ENCODE measurements around the gene SEMA3D. TPM values are rescaled to one million over a fixed set of nuclear protein-coding genes. Genes with fewer than 3 reads are reported as not detected.
"Not testable (repeated sequence)": the region's sequence is repeated elsewhere in the genome, so short reads cannot be mapped to it uniquely, and the experiment has no call there.

Gene SEMA3D
- total and polyA plus RNA-seq, 4 donors, result 0.18 to 1.2 (median 0.72) TPM

DNA sequence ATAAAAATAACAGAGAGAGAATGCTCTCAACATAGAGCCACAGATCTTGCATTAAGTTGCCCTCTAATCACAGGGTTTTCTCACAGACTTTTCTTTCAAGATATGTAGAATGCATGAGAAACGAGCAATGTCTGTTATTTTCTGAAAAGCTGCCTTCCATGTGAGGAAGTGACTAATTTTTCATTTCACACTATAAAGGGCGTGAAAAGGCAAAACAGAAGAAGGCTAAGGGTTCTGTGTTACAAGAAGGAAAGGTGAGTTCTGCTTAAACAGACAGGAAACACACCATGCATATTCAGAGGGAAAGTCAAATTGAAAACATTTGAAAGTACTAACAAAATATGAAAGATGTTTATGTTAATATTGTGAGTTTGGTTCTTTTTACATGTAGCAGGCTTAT is 189.2 kb downstream of the SEMA3D start:
- H3K27ac ChIP-seq (ENCODE audit: low read depth in 1 of 2, low read length in 2 of 2), result no peak overlapping the region
- H3K4me1 ChIP-seq (ENCODE audit: control insufficient read depth in 4 of 4, insufficient read depth in 4 of 4, low read length in 3 of 4), result no peaks in the 10 kb centered on the region
- 50% methylated on average over 2 of the region's 2 CpGs for WGBS
- no peak overlapping the region for H3K4me3 ChIP-seq (ENCODE audit: low read depth in 1 of 3, low read length in 3 of 3)
- DNase-seq (ENCODE audit: low spot score), result no peak
- H3K36me3 ChIP-seq (ENCODE audit: control insufficient read depth in 4 of 4, insufficient read depth in 3 of 4, low read depth in 1 of 4, low read length in 3 of 4), result no peaks in the 10 kb centered on the region
- no peaks in the 10 kb centered on the region for H3K9me3 ChIP-seq (ENCODE audit: control insufficient read depth in 4 of 4, low read length in 3 of 4)
- no peaks in the 10 kb centered on the region for H3K27me3 ChIP-seq (ENCODE audit: control insufficient read depth in 4 of 4, insufficient read depth in 4 of 4, low read length in 3 of 4)
- H3K9ac ChIP-seq (ENCODE audit: low read depth in 1 of 2, low read length in 2 of 2), result no peak overlapping the region
- TF ChIP-seq HNF4A (conservative IDR thresholded peaks at IDR 0.05) (no peak), TAF1 (conservative IDR thresholded peaks at IDR 0.05) (no peak), FOXA2 (IDR thresholded peaks at IDR 0.05) (no peak), NR2F2 (IDR thresholded peaks at IDR 0.05) (no peak), SP1 (IDR thresholded peaks at IDR 0.05) (no peak), JUND (IDR thresholded peaks at IDR 0.05) (no peak), GABPA (IDR thresholded peaks at IDR 0.05 in 1 of 2, conservative IDR thresholded peaks at IDR 0.05 in 1 of 2) (no peak)
- TF ChIP-seq, protein P1, sequence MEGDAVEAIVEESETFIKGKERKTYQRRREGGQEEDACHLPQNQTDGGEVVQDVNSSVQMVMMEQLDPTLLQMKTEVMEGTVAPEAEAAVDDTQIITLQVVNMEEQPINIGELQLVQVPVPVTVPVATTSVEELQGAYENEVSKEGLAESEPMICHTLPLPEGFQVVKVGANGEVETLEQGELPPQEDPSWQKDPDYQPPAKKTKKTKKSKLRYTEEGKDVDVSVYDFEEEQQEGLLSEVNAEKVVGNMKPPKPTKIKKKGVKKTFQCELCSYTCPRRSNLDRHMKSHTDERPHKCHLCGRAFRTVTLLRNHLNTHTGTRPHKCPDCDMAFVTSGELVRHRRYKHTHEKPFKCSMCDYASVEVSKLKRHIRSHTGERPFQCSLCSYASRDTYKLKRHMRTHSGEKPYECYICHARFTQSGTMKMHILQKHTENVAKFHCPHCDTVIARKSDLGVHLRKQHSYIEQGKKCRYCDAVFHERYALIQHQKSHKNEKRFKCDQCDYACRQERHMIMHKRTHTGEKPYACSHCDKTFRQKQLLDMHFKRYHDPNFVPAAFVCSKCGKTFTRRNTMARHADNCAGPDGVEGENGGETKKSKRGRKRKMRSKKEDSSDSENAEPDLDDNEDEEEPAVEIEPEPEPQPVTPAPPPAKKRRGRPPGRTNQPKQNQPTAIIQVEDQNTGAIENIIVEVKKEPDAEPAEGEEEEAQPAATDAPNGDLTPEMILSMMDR (IDR thresholded peaks at IDR 0.05; ENCODE audit: low read depth, low read length, missing input control), result no peak
- TF ChIP-seq, protein P2, sequence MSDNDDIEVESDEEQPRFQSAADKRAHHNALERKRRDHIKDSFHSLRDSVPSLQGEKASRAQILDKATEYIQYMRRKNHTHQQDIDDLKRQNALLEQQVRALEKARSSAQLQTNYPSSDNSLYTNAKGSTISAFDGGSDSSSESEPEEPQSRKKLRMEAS (IDR thresholded peaks at IDR 0.05), result no peak
- TF ChIP-seq, protein P3, sequence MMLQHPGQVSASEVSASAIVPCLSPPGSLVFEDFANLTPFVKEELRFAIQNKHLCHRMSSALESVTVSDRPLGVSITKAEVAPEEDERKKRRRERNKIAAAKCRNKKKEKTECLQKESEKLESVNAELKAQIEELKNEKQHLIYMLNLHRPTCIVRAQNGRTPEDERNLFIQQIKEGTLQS (IDR thresholded peaks at IDR 0.05), result no peak

DNA sequence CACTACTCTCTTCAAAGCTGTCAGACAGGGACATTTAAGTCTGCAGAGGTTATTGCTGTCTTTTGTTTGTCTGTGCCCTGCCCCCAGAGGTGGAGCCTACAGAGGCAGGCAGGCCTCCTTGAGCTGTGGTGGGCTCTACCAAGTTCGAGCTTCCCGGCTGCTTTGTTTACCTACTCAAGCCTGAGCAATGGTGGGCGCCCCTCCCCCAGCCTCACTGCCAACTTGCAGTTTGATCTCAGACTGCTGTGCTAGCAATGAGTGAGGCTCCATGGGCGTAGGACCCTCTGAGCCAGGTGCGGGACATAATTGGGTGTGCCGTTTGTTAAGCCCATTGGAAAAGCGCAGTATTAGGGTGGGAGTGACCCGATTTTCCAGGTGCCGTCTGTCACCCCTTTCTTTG is 193.9 kb downstream of the SEMA3D start:
- H3K27ac ChIP-seq (ENCODE audit: low read depth in 1 of 2, low read length in 2 of 2); H3K4me3 ChIP-seq (ENCODE audit: low read depth in 1 of 3, low read length in 3 of 3); H3K27me3 ChIP-seq (ENCODE audit: control insufficient read depth in 4 of 4, insufficient read depth in 4 of 4, low read length in 3 of 4); H3K9me3 ChIP-seq (ENCODE audit: control insufficient read depth in 4 of 4, low read length in 3 of 4); DNase-seq (ENCODE audit: low spot score); H3K36me3 ChIP-seq (ENCODE audit: control insufficient read depth in 4 of 4, insufficient read depth in 3 of 4, low read depth in 1 of 4, low read length in 3 of 4); H3K9ac ChIP-seq (ENCODE audit: low read depth in 1 of 2, low read length in 2 of 2); H3K4me1 ChIP-seq (ENCODE audit: control insufficient read depth in 4 of 4, insufficient read depth in 4 of 4, low read length in 3 of 4): not testable (repeated sequence)
- 86% methylated on average over 9 of the region's 9 CpGs for WGBS

DNA sequence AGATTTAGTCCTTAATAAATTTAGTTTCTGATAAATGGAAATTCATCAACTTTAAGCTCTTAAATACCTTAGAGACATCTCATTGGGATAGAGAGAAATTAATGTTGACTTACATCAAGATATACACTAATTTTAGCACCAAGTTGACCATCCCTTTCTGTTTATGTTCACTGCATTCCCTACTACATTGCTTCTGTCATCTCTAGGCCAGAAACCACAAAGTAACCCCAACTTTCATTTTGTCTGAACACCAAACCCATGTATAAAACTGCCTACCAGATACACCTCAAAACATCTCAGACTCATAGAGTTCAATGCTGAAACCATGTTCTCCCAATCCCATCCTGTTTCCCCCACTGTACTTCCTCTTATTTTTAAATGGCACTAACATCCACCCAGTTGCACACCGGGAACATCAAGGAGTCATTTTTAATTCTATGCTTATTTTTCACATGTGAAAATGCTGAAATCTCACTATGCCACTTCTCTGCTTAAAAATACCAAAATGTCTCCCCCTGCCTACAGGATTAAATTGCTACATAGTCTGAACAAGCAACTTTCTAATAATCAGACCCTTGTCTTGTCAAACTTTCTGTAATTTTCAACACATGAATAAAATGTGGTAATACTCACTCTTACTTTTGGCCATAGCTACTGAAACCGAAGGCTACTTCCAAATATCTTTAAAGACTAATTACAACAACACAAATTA is 201.6 kb downstream of the SEMA3D start:
- Histone ChIP-seq H3K4me1 (ENCODE audit: control insufficient read depth in 4 of 4, insufficient read depth in 4 of 4, low read length in 3 of 4) (no peaks in the 10 kb centered on the region), H3K4me3 (ENCODE audit: low read depth in 1 of 3, low read length in 3 of 3) (no peak overlapping the region), H3K36me3 (ENCODE audit: control insufficient read depth in 4 of 4, insufficient read depth in 3 of 4, low read depth in 1 of 4, low read length in 3 of 4) (no peaks in the 10 kb centered on the region), H3K27me3 (ENCODE audit: control insufficient read depth in 4 of 4, insufficient read depth in 4 of 4, low read length in 3 of 4) (no peaks in the 10 kb centered on the region), H3K9me3 (ENCODE audit: control insufficient read depth in 4 of 4, low read length in 3 of 4) (no peaks in the 10 kb centered on the region), H3K9ac (ENCODE audit: low read depth in 1 of 2, low read length in 2 of 2) (no peak overlapping the region), H3K27ac (ENCODE audit: low read depth in 1 of 2, low read length in 2 of 2) (no peak overlapping the region)
- WGBS, result 81% methylated on average over 2 of the region's 2 CpGs
- no peak for DNase-seq (ENCODE audit: low spot score)
- TF ChIP-seq, protein P4, sequence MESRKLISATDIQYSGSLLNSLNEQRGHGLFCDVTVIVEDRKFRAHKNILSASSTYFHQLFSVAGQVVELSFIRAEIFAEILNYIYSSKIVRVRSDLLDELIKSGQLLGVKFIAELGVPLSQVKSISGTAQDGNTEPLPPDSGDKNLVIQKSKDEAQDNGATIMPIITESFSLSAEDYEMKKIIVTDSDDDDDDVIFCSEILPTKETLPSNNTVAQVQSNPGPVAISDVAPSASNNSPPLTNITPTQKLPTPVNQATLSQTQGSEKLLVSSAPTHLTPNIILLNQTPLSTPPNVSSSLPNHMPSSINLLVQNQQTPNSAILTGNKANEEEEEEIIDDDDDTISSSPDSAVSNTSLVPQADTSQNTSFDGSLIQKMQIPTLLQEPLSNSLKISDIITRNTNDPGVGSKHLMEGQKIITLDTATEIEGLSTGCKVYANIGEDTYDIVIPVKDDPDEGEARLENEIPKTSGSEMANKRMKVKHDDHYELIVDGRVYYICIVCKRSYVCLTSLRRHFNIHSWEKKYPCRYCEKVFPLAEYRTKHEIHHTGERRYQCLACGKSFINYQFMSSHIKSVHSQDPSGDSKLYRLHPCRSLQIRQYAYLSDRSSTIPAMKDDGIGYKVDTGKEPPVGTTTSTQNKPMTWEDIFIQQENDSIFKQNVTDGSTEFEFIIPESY (IDR thresholded peaks at IDR 0.05), result no peak
- TF ChIP-seq NR2F2 (IDR thresholded peaks at IDR 0.05) (no peak), YY1 (IDR thresholded peaks at IDR 0.05) (no peak), EGR1 (IDR thresholded peaks at IDR 0.05; ENCODE audit: low read depth in 2 of 2) (no peak), HNF4G (IDR thresholded peaks at IDR 0.05) (no peak), HNF4A (conservative IDR thresholded peaks at IDR 0.05) (no peak), SP1 (IDR thresholded peaks at IDR 0.05) (no peak), RXRA (IDR thresholded peaks at IDR 0.05) (no peak), FOXA1 (IDR thresholded peaks at IDR 0.05) (no peak), FOXA2 (IDR thresholded peaks at IDR 0.05) (no peak), TAF1 (conservative IDR thresholded peaks at IDR 0.05) (no peak), JUND (IDR thresholded peaks at IDR 0.05) (no peak)
- TF ChIP-seq, protein P2 (IDR thresholded peaks at IDR 0.05), result no peak
- TF ChIP-seq, protein P3 (IDR thresholded peaks at IDR 0.05), result no peak
- TF ChIP-seq, protein P5, sequence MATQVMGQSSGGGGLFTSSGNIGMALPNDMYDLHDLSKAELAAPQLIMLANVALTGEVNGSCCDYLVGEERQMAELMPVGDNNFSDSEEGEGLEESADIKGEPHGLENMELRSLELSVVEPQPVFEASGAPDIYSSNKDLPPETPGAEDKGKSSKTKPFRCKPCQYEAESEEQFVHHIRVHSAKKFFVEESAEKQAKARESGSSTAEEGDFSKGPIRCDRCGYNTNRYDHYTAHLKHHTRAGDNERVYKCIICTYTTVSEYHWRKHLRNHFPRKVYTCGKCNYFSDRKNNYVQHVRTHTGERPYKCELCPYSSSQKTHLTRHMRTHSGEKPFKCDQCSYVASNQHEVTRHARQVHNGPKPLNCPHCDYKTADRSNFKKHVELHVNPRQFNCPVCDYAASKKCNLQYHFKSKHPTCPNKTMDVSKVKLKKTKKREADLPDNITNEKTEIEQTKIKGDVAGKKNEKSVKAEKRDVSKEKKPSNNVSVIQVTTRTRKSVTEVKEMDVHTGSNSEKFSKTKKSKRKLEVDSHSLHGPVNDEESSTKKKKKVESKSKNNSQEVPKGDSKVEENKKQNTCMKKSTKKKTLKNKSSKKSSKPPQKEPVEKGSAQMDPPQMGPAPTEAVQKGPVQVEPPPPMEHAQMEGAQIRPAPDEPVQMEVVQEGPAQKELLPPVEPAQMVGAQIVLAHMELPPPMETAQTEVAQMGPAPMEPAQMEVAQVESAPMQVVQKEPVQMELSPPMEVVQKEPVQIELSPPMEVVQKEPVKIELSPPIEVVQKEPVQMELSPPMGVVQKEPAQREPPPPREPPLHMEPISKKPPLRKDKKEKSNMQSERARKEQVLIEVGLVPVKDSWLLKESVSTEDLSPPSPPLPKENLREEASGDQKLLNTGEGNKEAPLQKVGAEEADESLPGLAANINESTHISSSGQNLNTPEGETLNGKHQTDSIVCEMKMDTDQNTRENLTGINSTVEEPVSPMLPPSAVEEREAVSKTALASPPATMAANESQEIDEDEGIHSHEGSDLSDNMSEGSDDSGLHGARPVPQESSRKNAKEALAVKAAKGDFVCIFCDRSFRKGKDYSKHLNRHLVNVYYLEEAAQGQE (IDR thresholded peaks at IDR 0.05), result no peak

Data from liver (tissue), 9 donors.